ENCODE results near the gene ZNFX1.
"Not testable (repeated sequence)": the region's sequence is repeated elsewhere in the genome, so short reads cannot be mapped to it uniquely, and the experiment has no call there.

DNA sequence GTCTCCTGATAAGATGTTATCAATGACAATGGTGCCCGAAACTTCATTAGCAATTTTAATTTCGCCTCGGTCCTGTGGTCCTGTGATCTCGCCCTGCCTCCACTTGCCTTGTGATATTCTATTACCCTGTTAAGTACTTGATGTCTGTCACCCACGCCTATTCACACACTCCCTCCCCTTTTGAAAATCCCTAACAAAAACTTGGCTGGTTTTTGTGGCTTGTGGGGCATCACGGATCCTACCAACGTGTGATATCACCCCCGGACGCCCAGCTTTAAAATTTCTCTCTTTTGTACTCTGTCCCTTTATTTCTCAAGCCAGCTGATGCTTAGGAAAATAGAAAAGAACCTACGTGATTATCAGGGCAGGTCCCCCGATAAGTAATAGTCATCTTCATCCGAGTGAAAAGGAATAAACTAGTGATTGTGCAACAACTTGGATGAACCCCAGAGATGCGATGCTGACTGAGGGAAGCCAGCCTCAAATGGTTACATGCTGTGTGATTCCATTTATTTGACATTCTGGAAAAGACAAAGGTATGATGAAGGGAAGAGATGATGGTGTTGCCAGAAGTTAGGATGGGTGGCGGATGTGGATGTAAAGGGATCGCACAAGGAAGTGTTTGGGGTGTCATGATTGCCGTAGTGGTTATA, 16.3 kb upstream of the ZNFX1 start:
- TF ChIP-seq, protein P1, sequence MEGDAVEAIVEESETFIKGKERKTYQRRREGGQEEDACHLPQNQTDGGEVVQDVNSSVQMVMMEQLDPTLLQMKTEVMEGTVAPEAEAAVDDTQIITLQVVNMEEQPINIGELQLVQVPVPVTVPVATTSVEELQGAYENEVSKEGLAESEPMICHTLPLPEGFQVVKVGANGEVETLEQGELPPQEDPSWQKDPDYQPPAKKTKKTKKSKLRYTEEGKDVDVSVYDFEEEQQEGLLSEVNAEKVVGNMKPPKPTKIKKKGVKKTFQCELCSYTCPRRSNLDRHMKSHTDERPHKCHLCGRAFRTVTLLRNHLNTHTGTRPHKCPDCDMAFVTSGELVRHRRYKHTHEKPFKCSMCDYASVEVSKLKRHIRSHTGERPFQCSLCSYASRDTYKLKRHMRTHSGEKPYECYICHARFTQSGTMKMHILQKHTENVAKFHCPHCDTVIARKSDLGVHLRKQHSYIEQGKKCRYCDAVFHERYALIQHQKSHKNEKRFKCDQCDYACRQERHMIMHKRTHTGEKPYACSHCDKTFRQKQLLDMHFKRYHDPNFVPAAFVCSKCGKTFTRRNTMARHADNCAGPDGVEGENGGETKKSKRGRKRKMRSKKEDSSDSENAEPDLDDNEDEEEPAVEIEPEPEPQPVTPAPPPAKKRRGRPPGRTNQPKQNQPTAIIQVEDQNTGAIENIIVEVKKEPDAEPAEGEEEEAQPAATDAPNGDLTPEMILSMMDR (IDR thresholded peaks at IDR 0.05), result not testable (repeated sequence)
- not testable (repeated sequence) for TF ChIP-seq POLR2A (IDR thresholded peaks at IDR 0.05)

Data from body of pancreas (tissue), 4 donors.